Ramos (cell line): ENCODE measurements around the gene GSTM3.
"Not testable (repeated sequence)": the region's sequence is repeated elsewhere in the genome, so short reads cannot be mapped to it uniquely, and the experiment has no call there.

Experiments
- in situ Hi-C: fragments of 300-500 bp; cut with MboI; formaldehyde crosslinking; loops from one replicate; pipeline ENCODE4 v1.14.3; 2022; ENCODE audit warnings: low sequenced_read_pairs; ENCODE audit not compliant: unreplicated experiment

The GSTM3 gene

GRCh38 chr1:109763646-109764415, 23.0 kb upstream of the GSTM3 start, which contains the start of gene EPS8L3:
EPS8L3 (minus strand) TSS chr1:109763923; CDS start chr1:109761749, 2,174 bp downstream.
- in situ Hi-C loops = no loop called here

- in situ Hi-C loops = no loop called here
Measured at GRCh38 chr1:109762821-109763645, 22.2 kb upstream of the GSTM3 start.

GRCh38 chr1:109762039-109762585, 21.3 kb upstream of the GSTM3 start:
- in situ Hi-C loops = no loop called here

- in situ Hi-C loops = no loop called here
Measured at GRCh38 chr1:109761227-109762038, 20.6 kb upstream of the GSTM3 start.

GRCh38 chr1:109760581-109761226, 19.9 kb upstream of the GSTM3 start:
- in situ Hi-C loops = no loop called here

- in situ Hi-C loops = no loop called here
Measured at GRCh38 chr1:109759513-109760334, 18.9 kb upstream of the GSTM3 start.

GRCh38 chr1:109757936-109758786, 17.3 kb upstream of the GSTM3 start:
- in situ Hi-C loops = no loop called here

- in situ Hi-C loops = no loop called here
Measured at GRCh38 chr1:109756848-109757521, 16.1 kb upstream of the GSTM3 start.

GRCh38 chr1:109756325-109756724, 15.5 kb upstream of the GSTM3 start:
- in situ Hi-C loops = not testable (repeated sequence)

- in situ Hi-C loops = no loop called here
Measured at GRCh38 chr1:109754738-109755137, 13.9 kb upstream of the GSTM3 start.

- in situ Hi-C loops = no loop called here
Measured at GRCh38 chr1:109751531-109752260, 10.9 kb upstream of the GSTM3 start.

- in situ Hi-C loops = no loop called here
Measured at GRCh38 chr1:109750920-109751319, 10.1 kb upstream of the GSTM3 start.

GRCh38 chr1:109750241-109750882, 9.5 kb upstream of the GSTM3 start:
- in situ Hi-C loops = no loop called here

GRCh38 chr1:109749221-109749620, 8.4 kb upstream of the GSTM3 start:
- in situ Hi-C loops = no loop called here

- in situ Hi-C loops = not testable (repeated sequence)
Measured at GRCh38 chr1:109748311-109748710, 7.5 kb upstream of the GSTM3 start.
